Measurements from ENCODE around the gene KCNH2. TPM values are rescaled to one million over a fixed set of nuclear protein-coding genes. Genes with fewer than 3 reads are reported as not detected.

KCNH2 gene
- total and polyA plus RNA-seq, 10 of the 15 experiments (the other 5 are each of a cell fraction or from before 2014, with no cell fraction given), result 0.04 to 0.24 (median 0.17) TPM; not detected in 6

- POLR2A ChIA-PET, result no interaction called here
- DNase-seq (ENCODE audit: low read depth, low spot score) (no peak), FAIRE-seq (no peak), ATAC-seq (no peak)
- BruUV-seq (replicated peaks), result no TSS peak
- Histone ChIP-seq H3K79me2 (ENCODE audit: control insufficient read depth, insufficient read depth, low read length) (no peaks in the 10 kb centered on the region), H3K4me3 (no peak overlapping the region), H3K4me2 (ENCODE audit: control insufficient read depth, insufficient read depth) (no peak overlapping the region), H3K27me3 (replicated peaks in 1 of 2; ENCODE audit: control insufficient read depth in 2 of 2, insufficient read depth in 2 of 2, low read length in 1 of 2) (peaks cover 0 to 2% of the 10 kb centered on the region in 2 experiments; a peak in 2 of 4 replicates), H3K4me1 (ENCODE audit: control insufficient read depth, insufficient read depth, low read length) (no peaks in the 10 kb centered on the region), H2AFZ (ENCODE audit: control insufficient read depth, low read depth, low read length) (no peak overlapping the region), H3K9ac (ENCODE audit: control insufficient read depth, insufficient read depth, low read length) (no peak overlapping the region), H3K9me3 (replicated peaks; ENCODE audit: control insufficient read depth, insufficient read depth, low read length) (no peaks in the 10 kb centered on the region), H3K27ac (ENCODE audit: control insufficient read depth, insufficient read depth) (no peak overlapping the region), H4K20me1 (ENCODE audit: control insufficient read depth, insufficient read depth) (no peaks in the 10 kb centered on the region), H3K36me3 (ENCODE audit: control insufficient read depth in 2 of 2, insufficient read depth in 2 of 2, low read length in 1 of 2) (no peaks in the 10 kb centered on the region)
- in situ Hi-C loops (cut with MboI) (no loop called here), intact Hi-C loops (cut with micrococcal nuclease; ENCODE audit: unreplicated experiment) (no loop called here)
- CTCF ChIA-PET, result no interaction called here
- no peak for TF ChIP-seq ZBED1 (IDR thresholded peaks at IDR 0.05; ENCODE audit: borderline replicate concordance)
- no peak for TF ChIP-seq TAF1 (IDR thresholded peaks at IDR 0.05; ENCODE audit: borderline replicate concordance, low read depth, low read length)
- TF ChIP-seq ZNF274 (IDR thresholded peaks at IDR 0.05; ENCODE audit: insufficient read depth, insufficient read length), result no peak
- no peak for TF ChIP-seq USF2 (IDR thresholded peaks at IDR 0.05; ENCODE audit: borderline replicate concordance, low read depth, low read length)
- TF ChIP-seq KLF5 (IDR thresholded peaks at IDR 0.05; ENCODE audit: partially characterized antibody), result no peak
- TF ChIP-seq SIX5 (IDR thresholded peaks at IDR 0.05; ENCODE audit: low read depth, low read length, severe bottlenecking), result no peak
- no peak for TF ChIP-seq BMI1 (IDR thresholded peaks at IDR 0.05; ENCODE audit: borderline replicate concordance)
- TF ChIP-seq RBBP5 (conservative IDR thresholded peaks at IDR 0.05), result no peak
- TF ChIP-seq POLR2A (IDR thresholded peaks at IDR 0.05; ENCODE audit: low read depth, low read length), result no peak
- TF ChIP-seq RAD51 (IDR thresholded peaks at IDR 0.05), result no peak
- TF ChIP-seq PBX3 (IDR thresholded peaks at IDR 0.05; ENCODE audit: insufficient replicate concordance, low read depth, low read length), result no peak
- no peak for TF ChIP-seq CREM (IDR thresholded peaks at IDR 0.05; ENCODE audit: low read depth)
- RAD21 ChIA-PET (ENCODE audit: unreplicated experiment), result no interaction called here
- 27% methylated on average over 4 of the region's 4 CpGs for WGBS (ENCODE audit: insufficient coverage, insufficient replicate concordance, low lambda C conversion rate, missing lambda C conversion rate)
- SMC1A ChIA-PET (ENCODE audit: uncharacterized antibody, unreplicated experiment), result no interaction called here
Measured at GRCh38 chr7:150927956-150928344, 50.2 kb downstream of the KCNH2 start.
